Measurements from ENCODE around the gene BTN1A1. TPM values are rescaled to one million over a fixed set of nuclear protein-coding genes. Genes with fewer than 3 reads are reported as not detected.
A peak's percentile ranks its signal among the peaks of the same experiment; 100 is the strongest.
"Not testable (repeated sequence)": the region's sequence is repeated elsewhere in the genome, so short reads cannot be mapped to it uniquely, and the experiment has no call there.

Gene BTN1A1
- 0.10 TPM in 1 of 2 replicates, not detected in the other for total RNA-seq (2014; rRNA removed; shearing (Covaris generic))

- DNase-seq (ENCODE audit: low read depth): peak; percentile 41
Measured at GRCh38 chr6:26500102-26500501, at the start of gene BTN1A1. Gene BTN1A1, plus strand, starts transcription at chr6:26500303. Its CDS starts 984 bp downstream, at chr6:26501287.

DNA sequence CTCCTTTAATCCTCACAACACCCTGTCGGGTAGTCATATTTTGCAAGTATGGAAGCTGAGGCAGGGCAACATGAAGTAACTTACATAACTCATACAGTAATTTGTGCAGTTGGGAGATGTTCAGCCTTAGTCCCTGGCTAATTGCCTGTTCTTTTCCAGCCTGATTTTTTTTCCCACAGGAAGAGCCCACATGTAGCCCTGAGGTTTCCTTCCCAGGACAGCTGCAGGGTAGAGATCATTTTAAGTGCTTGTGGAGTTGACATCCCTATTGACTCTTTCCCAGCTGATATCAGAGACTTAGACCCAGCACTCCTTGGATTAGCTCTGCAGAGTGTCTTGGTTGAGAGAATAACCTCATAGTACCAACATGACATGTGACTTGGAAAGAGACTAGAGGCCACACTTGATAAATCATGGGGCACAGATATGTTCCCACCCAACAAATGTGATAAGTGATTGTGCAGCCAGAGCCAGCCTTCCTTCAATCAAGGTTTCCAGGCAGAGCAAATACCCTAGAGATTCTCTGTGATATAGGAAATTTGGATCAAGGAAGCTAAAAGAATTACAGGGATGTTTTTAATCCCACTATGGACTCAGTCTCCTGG, 47.4 kb upstream of the BTN1A1 start:
- DNase-seq (ENCODE audit: low read depth): no peak

- no peak for DNase-seq (ENCODE audit: low read depth)
Measured at GRCh38 chr6:26454631-26455030, 45.5 kb upstream of the BTN1A1 start.

- DNase-seq (ENCODE audit: low read depth): no peak
Measured at GRCh38 chr6:26455357-26455970, 44.6 kb upstream of the BTN1A1 start.

DNA sequence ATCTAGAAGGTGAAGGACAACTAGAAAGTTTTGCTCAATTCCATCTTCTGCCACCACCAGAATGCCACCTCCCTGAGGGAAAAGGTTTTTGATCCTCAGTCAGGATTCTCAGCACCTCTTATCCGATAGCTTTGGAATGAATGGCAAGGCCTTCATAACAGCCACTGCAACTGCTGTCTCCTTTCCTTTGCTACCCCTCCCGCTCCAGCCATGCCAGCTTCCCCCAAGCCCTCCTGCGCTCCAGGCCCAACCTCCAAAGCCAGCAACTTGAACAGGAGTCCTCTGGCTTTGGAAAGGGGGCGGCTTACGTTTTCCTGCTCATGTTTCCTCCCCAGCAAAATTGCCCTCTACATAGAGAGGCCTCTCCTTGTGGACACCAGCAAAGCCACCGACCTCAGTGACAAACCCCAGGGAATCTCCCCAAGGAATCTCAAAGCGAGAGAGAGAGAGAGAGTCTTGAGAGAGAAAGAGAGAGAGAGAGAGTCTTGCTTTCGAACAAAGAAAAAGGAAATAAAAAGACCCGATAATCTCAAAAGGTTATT, 42.8 kb upstream of the BTN1A1 start:
- DNase-seq (ENCODE audit: low read depth): no peak

GRCh38 chr6:26457806-26458688, 42.1 kb upstream of the BTN1A1 start, which contains the start of gene BTN2A1:
Gene BTN2A1, plus strand, starts transcription at chr6:26457955. Its CDS starts 682 bp downstream, at chr6:26458637.
- DNase-seq (ENCODE audit: low read depth): peak; percentile 97

GRCh38 chr6:26459023-26459810, 40.9 kb upstream of the BTN1A1 start:
- DNase-seq (ENCODE audit: low read depth): no peak

DNA sequence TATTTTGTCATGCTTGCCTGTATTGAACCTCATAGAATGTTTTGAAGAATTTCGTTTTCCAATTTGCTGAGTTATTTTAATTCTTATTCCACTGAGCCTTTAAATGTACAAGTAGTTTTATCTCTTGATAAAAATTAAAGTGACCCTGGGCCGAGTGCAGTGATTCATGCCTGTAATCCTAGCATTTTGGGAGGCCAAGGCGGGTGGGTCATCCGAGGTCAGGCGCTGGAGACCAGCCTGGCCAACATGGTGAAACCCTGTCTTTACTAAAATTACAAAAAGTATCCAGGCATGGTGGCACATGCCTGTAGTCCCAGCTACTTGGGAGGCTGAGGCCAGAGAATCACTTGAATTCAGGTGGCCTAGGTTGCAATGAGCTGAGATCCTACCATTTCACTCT, 38.8 kb upstream of the BTN1A1 start:
- not testable (repeated sequence) for DNase-seq (ENCODE audit: low read depth)

DNA sequence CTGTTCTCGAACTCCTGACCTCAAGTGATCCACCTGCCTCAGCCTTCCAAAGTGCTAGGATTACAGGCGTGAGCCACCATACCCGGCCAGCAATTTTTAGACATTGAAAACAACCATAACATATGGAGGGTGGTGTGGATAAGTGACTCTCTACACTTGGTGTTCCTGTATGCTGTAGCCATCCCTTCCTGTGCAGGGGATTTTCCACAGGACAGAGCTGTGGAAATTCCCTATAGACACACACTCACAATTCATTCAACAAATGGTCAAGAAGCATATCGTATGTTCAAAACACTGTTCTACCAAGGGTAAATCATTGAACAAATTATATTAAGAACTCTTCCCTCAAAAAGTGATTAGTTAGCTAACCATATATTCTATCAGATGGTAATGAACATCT, 36.1 kb upstream of the BTN1A1 start:
- no peak for DNase-seq (ENCODE audit: low read depth)

GRCh38 chr6:26464416-26465131, 35.5 kb upstream of the BTN1A1 start:
- no peak for DNase-seq (ENCODE audit: low read depth)

GRCh38 chr6:26465776-26466175, 34.3 kb upstream of the BTN1A1 start:
- no peak for DNase-seq (ENCODE audit: low read depth)

- no peak for DNase-seq (ENCODE audit: low read depth)
Measured at GRCh38 chr6:26468829-26469228, 31.3 kb upstream of the BTN1A1 start.

- no peak for DNase-seq (ENCODE audit: low read depth)
Measured at GRCh38 chr6:26470643-26471042, 29.5 kb upstream of the BTN1A1 start.

- DNase-seq (ENCODE audit: low read depth): no peak
Measured at GRCh38 chr6:26471970-26472369, 28.1 kb upstream of the BTN1A1 start.

GRCh38 chr6:26472549-26473290, 27.4 kb upstream of the BTN1A1 start:
- no peak for DNase-seq (ENCODE audit: low read depth)

DNA sequence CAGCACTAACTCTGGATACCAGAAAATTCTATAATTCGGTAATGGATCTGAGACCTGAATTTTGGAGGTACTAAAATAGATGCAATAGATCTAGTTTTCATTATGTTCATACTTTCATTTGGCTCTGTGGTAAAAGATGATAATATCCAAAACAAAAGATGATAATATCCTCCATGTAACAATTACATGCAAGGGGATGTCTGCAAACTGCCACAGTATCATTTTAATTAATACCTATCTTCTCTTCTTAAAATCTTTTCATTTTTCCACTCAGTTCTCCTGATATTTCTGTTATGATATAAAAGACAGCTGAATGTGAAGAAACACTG, 26.7 kb upstream of the BTN1A1 start:
- DNase-seq (ENCODE audit: low read depth): no peak

- DNase-seq (ENCODE audit: low read depth): peak; percentile 99
Measured at GRCh38 chr6:26473758-26474438, 26.2 kb upstream of the BTN1A1 start.

- no peak for DNase-seq (ENCODE audit: low read depth)
Measured at GRCh38 chr6:26474439-26474881, 25.6 kb upstream of the BTN1A1 start.

Data from M059J (cell line).